H1 (cell line): ENCODE data around the gene MAPK9. TPM values are rescaled to one million over a fixed set of nuclear protein-coding genes. Genes with fewer than 3 reads are reported as not detected.

Experiments used
- CTCF ChIA-PET: fragments of 300-600 bp; sonication (Branson Sonifier 250); formaldehyde crosslinking; loops from one replicate; lab custom pipeline; 2021; ENCODE audit not compliant: partially characterized antibody; lab: Charles Lee
- POLR2A ChIA-PET: fragments of 300-600 bp; sonication (Branson Sonifier 250); formaldehyde crosslinking; loops from one replicate; lab custom pipeline; 2021; ENCODE audit warnings: inconsistent platforms; ENCODE audit not compliant: partially characterized antibody; lab: Charles Lee
- DNase-seq, 2 experiments: peaks; one replicate each; pipeline versions ENCODE4 v3.0.0 to v3.0.0-alpha.2; 2010 to 2022; ENCODE audit warnings: low spot score in 2 of 2, low read depth in 1 of 2, mixed read lengths in 1 of 2
- FAIRE-seq: peaks from 2 replicates; lab custom pipeline; 2011; peaks lifted over from hg19 to GRCh38; lab: Jason Lieb, UNC
- H2AFZ ChIP-seq: 2 replicates; pipeline ENCODE4 v1.8.1; 2012; ENCODE audit warnings: low read length, inconsistent platforms
- H2AK5ac ChIP-seq: 2 replicates; pipeline ENCODE4 v1.6.1; 2013; ENCODE audit warnings: low read depth, low read length
- H2BK120ac ChIP-seq: replicated peaks from 2 replicates; pipeline ENCODE3; 2013; ENCODE audit warnings: low read depth, low read length, inconsistent platforms
- H2BK12ac ChIP-seq: 2 replicates; pipeline ENCODE4 v1.6.1; 2013; ENCODE audit warnings: low read depth, low read length
- H2BK15ac ChIP-seq: 2 replicates; pipeline ENCODE4 v1.6.1; 2013; ENCODE audit warnings: low read length
- H2BK20ac ChIP-seq: 2 replicates; pipeline ENCODE4 v1.6.1; 2013; ENCODE audit warnings: low read length
- H2BK5ac ChIP-seq: 2 replicates; pipeline ENCODE4 v1.6.1; 2013; ENCODE audit warnings: low read depth, low read length
- H3K14ac ChIP-seq: 2 replicates; pipeline ENCODE4 v1.6.1; 2013; ENCODE audit warnings: inconsistent platforms; ENCODE audit not compliant: insufficient read length
- H3K18ac ChIP-seq: 2 replicates; pipeline ENCODE4 v1.6.1; 2013; ENCODE audit warnings: low read length; ENCODE audit errors: extremely low read depth
- H3K23ac ChIP-seq: 2 replicates; pipeline ENCODE4 v1.6.1; 2013; ENCODE audit warnings: inconsistent platforms; ENCODE audit not compliant: insufficient read length
- H3K23me2 ChIP-seq: 2 replicates; pipeline ENCODE4 v1.6.1; 2013; ENCODE audit warnings: low read depth, low read length
- H3K27ac ChIP-seq: 2 replicates; pipeline ENCODE4 v1.6.1; 2011; ENCODE audit warnings: low read depth, low read length, inconsistent platforms
- H3K27me3 ChIP-seq, 4 experiments: replicated peaks in 1 of 4; 1 replicate in 1 of 4; 2 replicates in 3 of 4; pipeline versions ENCODE4 v1.6.1 to v1.8.1; 2011 to 2013; ENCODE audit warnings: low read length in 3 of 4, mild to moderate bottlenecking in 3 of 4, inconsistent platforms in 2 of 4, mixed read lengths in 2 of 4, moderate library complexity in 1 of 4; ENCODE audit not compliant: control insufficient read depth in 3 of 4, insufficient read depth in 3 of 4; ENCODE audit errors: extremely low read depth in 1 of 4
- H3K36me3 ChIP-seq, 4 experiments: 2 replicates each; pipeline versions ENCODE4 v1.6.1 to v1.8.1; 2011 to 2013; ENCODE audit warnings: mild to moderate bottlenecking in 4 of 4, low read length in 3 of 4, moderate library complexity in 2 of 4, control low read depth in 1 of 4, inconsistent platforms in 1 of 4; ENCODE audit not compliant: insufficient read depth in 4 of 4, control insufficient read depth in 2 of 4
- H3K4ac ChIP-seq: replicated peaks from 2 replicates; pipeline ENCODE3; 2013; ENCODE audit warnings: low read length, low read depth, mixed read lengths, inconsistent platforms; ENCODE audit not compliant: insufficient read length
- H3K4me1 ChIP-seq, 4 experiments: replicated peaks in 1 of 4; 1 replicate in 1 of 4; 2 replicates in 3 of 4; pipeline versions ENCODE4 v1.6.1 to v1.8.1; 2011 to 2013; ENCODE audit warnings: low read length in 3 of 4, inconsistent platforms in 2 of 4, mixed read lengths in 1 of 4; ENCODE audit not compliant: insufficient read depth in 4 of 4, control insufficient read depth in 3 of 4
- H3K4me2 ChIP-seq, 2 experiments: 2 replicates each; pipeline versions ENCODE4 v1.6.1 to v1.8.1; 2011 to 2013; ENCODE audit warnings: low read depth in 2 of 2, low read length in 2 of 2, control low read depth in 1 of 2, inconsistent platforms in 1 of 2, mild to moderate bottlenecking in 1 of 2; ENCODE audit not compliant: insufficient read depth in 1 of 2
- H3K4me3 ChIP-seq, 4 experiments: fragments of 200-600, 300-600 bp in 1 of 4; sonication (generic), shearing (Covaris generic), sonication (Bioruptor Twin) in 1 of 4; 2 replicates each; pipeline versions ENCODE4 v1.5.1 to v1.8.1; 2011 to 2016; ENCODE audit warnings: low read length in 4 of 4, low read depth in 3 of 4, control low read depth in 2 of 4, inconsistent platforms in 2 of 4, mild to moderate bottlenecking in 2 of 4, mixed read lengths in 1 of 4, moderate library complexity in 1 of 4; ENCODE audit not compliant: insufficient read depth in 2 of 4; ENCODE audit errors: extremely low read depth in 1 of 4
- H3K56ac ChIP-seq: replicated peaks from 2 replicates; pipeline ENCODE3; 2013; ENCODE audit warnings: low read depth, mild to moderate bottlenecking, mixed read lengths, low read length, inconsistent platforms; ENCODE audit not compliant: insufficient read length
- H3K79me1 ChIP-seq: 2 replicates; pipeline ENCODE4 v1.6.1; 2013; ENCODE audit warnings: low read depth, low read length, control low read depth
- H3K79me2 ChIP-seq, 2 experiments: 2 replicates each; pipeline versions ENCODE4 v1.6.1 to v1.8.1; 2012 to 2013; ENCODE audit warnings: low read length in 2 of 2, mild to moderate bottlenecking in 2 of 2, inconsistent platforms in 1 of 2; ENCODE audit not compliant: insufficient read depth in 2 of 2, control insufficient read depth in 1 of 2
- H3K9ac ChIP-seq, 4 experiments: replicated peaks in 1 of 4; 1 replicate in 1 of 4; 2 replicates in 3 of 4; pipeline versions ENCODE4 v1.6.1 to v1.8.1; 2011 to 2013; ENCODE audit warnings: low read depth in 3 of 4, low read length in 3 of 4, control low read depth in 2 of 4, mild to moderate bottlenecking in 2 of 4, moderate library complexity in 2 of 4, inconsistent platforms in 1 of 4; ENCODE audit errors: extremely low read depth in 1 of 4
- H3K9me3 ChIP-seq, 2 experiments: 2 replicates each; pipeline versions ENCODE4 v1.6.1 to v1.8.1; 2012 to 2013; ENCODE audit warnings: mild to moderate bottlenecking in 2 of 2, moderate library complexity in 2 of 2, control low read depth in 1 of 2, inconsistent platforms in 1 of 2, low read depth in 1 of 2, low read length in 1 of 2, mixed read lengths in 1 of 2; ENCODE audit not compliant: insufficient read depth in 2 of 2
- H4K20me1 ChIP-seq, 2 experiments: replicated peaks in 1 of 2; 2 replicates each; pipeline versions ENCODE3 to v1.8.1; 2011 to 2013; ENCODE audit warnings: inconsistent platforms in 2 of 2, low read length in 2 of 2, mild to moderate bottlenecking in 1 of 2; ENCODE audit not compliant: insufficient read depth in 2 of 2, control insufficient read depth in 1 of 2
- H4K5ac ChIP-seq: 2 replicates; pipeline ENCODE4 v1.6.1; 2013; ENCODE audit warnings: low read length, low read depth, mixed read lengths, inconsistent platforms; ENCODE audit not compliant: insufficient read length
- H4K8ac ChIP-seq: 2 replicates; pipeline ENCODE4 v1.8.0; 2013; ENCODE audit warnings: mild to moderate bottlenecking, moderate library complexity, low read length, inconsistent platforms; ENCODE audit not compliant: insufficient read depth; ENCODE audit errors: extremely low read depth
- H4K91ac ChIP-seq: replicated peaks from 2 replicates; pipeline ENCODE3; 2013; ENCODE audit warnings: low read length, mixed read lengths, inconsistent platforms; ENCODE audit not compliant: insufficient read length
- CBX5 ChIP-seq: fragments of 300-800, 300-1000 bp; sonication (generic); IDR thresholded peaks from 2 replicates; pipeline ENCODE4 v1.7.1; 2016; ENCODE audit warnings: antibody characterized with exemption, low read length, low read depth
- CEBPB ChIP-seq: IDR thresholded peaks from 2 replicates; pipeline ENCODE4 v1.6.1; 2012; ENCODE audit warnings: low read depth, low read length
- CHD1 ChIP-seq: IDR thresholded peaks from 2 replicates; pipeline ENCODE4 v1.6.1; 2012; ENCODE audit warnings: low read depth, low read length, improper control_type of control experiment
- GABPA ChIP-seq: IDR thresholded peaks from 2 replicates; pipeline ENCODE4 v1.6.1; 2011; ENCODE audit warnings: mild to moderate bottlenecking, low read length, moderate library complexity, borderline replicate concordance; ENCODE audit not compliant: insufficient read depth
- GTF2F1 ChIP-seq: IDR thresholded peaks from 2 replicates; pipeline ENCODE4 v1.6.1; 2012; ENCODE audit warnings: low read depth, low read length, improper control_type of control experiment, borderline replicate concordance
- KDM1A ChIP-seq: fragments of 200-600, 300-600 bp; sonication (generic); IDR thresholded peaks from 2 replicates; pipeline ENCODE4 v1.7.1; 2016; ENCODE audit warnings: mild to moderate bottlenecking, low read length, borderline replicate concordance
- KDM5A ChIP-seq: fragments of 200-600 bp; IDR thresholded peaks from 2 replicates; pipeline ENCODE4 v1.7.1; 2012; ENCODE audit warnings: mild to moderate bottlenecking, low read length, inconsistent platforms, mixed read lengths
- POU5F1 ChIP-seq: IDR thresholded peaks from 2 replicates; pipeline ENCODE4 v1.6.1; 2011; ENCODE audit warnings: low read depth, mild to moderate bottlenecking, low read length, moderate library complexity
- TAF7 ChIP-seq: optimal IDR thresholded peaks from 2 replicates; pipeline ENCODE3; 2011; ENCODE audit warnings: low read depth, mild to moderate bottlenecking, inconsistent platforms, low read length, moderate library complexity, borderline replicate concordance
- ZNF274 ChIP-seq: IDR thresholded peaks from 2 replicates; pipeline ENCODE4 v1.7.0; 2012; ENCODE audit warnings: low read length, borderline replicate concordance; ENCODE audit errors: extremely low read depth
- WGBS, 2 experiments: shearing (Covaris generic) in 1 of 2; methylation state at CpG; one replicate each; pipeline versions ENCODE4 v1.1.6 to v1.1.7; 2013 to 2015; ENCODE audit warnings: low lambda C conversion rate in 2 of 2, mixed read lengths in 2 of 2, inconsistent platforms in 1 of 2, low coverage in 1 of 2, missing lambda C conversion rate in 1 of 2; ENCODE audit not compliant: insufficient replicate concordance in 2 of 2, insufficient coverage in 1 of 2, insufficient read length in 1 of 2; ENCODE audit errors: extremely low coverage in 1 of 2, missing lambda C conversion rate in 1 of 2; 5-methylcytosine and 5-hydroxymethylcytosine counted together
- polyA plus RNA-seq, 7 experiments: library from polyadenylated mRNA; depleted of rRNA in 3 of 7; stranded (reverse) in 5 of 7; unstranded in 2 of 7; fragments of >200 nt in 5 of 7; fragments of 200-250 nt in 2 of 7; gene quantifications; 1 replicate in 5 of 7; 2 replicates in 1 of 7; 4 replicates in 1 of 7; pipeline versions ENCODE4 v1.2.1 to v1.2.3, GENCODE V29; 2011 to 2013; ENCODE audit warnings: missing spikeins in 2 of 7, mixed read lengths in 2 of 7
- total RNA-seq: library from RNA; stranded (reverse); fragmentation: NEBNext Ultra II Directional; extraction: Animal tissue kit (Norgen Biotek cat#: 25700); gene quantifications from 2 replicates; pipeline ENCODE4 v1.2.1, GENCODE V29; 2021

MAPK9 gene
- total and polyA plus RNA-seq, 2 of the 8 experiments (the other 6 are each of a cell fraction or from before 2014, with no cell fraction given), result 22.3 to 43.7 TPM

GRCh38 chr5:180299526-180299925 lies 7.6 kb upstream of the MAPK9 start:
- Histone ChIP-seq H3K4me2 (no peak overlapping the region), H2AFZ (no peak overlapping the region), H3K4me3 (no peak overlapping the region), H2BK120ac (no peak overlapping the region), H2BK5ac (no peak overlapping the region), H3K23ac (no peak overlapping the region), H2BK12ac (no peak overlapping the region), H3K56ac (no peak overlapping the region), H3K4ac (no peak overlapping the region), H3K27ac (no peak overlapping the region), H4K91ac (no peak overlapping the region), H4K5ac (no peak overlapping the region), H3K79me1 (no peaks in the 10 kb centered on the region; the same call in 1 of the 2 replicates), H3K18ac (no peak overlapping the region), H3K14ac (no peak overlapping the region), H2BK15ac (no peak overlapping the region), H3K9ac (no peak overlapping the region), H3K27me3 (no peaks in the 10 kb centered on the region), H3K9me3 (no peaks in the 10 kb centered on the region), H3K36me3 (peaks cover 13 to 39% (median 32%) of the 10 kb centered on the region in 4 experiments), H2AK5ac (no peak overlapping the region), H4K8ac (no peak overlapping the region), H4K20me1 (peaks cover 1% of the 10 kb centered on the region in 2 experiments), H3K4me1 (peaks cover 0 to 4% (median 0%) of the 10 kb centered on the region in 4 experiments; a peak in 2 of 7 replicates), H2BK20ac (no peak overlapping the region), H3K79me2 (no peaks in the 10 kb centered on the region), H3K23me2 (no peaks in the 10 kb centered on the region)
- 98% methylated on average over 3 of the region's 3 CpGs; no CpG with 5 or more reads in 1 of the 2 experiments for WGBS, 2 experiments
- TF ChIP-seq CBX5, result no peak
- no peak for TF ChIP-seq GTF2F1
- no peak for TF ChIP-seq TAF7
- TF ChIP-seq CEBPB, result no peak
- TF ChIP-seq KDM5A, result no peak
- no peak for TF ChIP-seq CHD1
- no peak for TF ChIP-seq ZNF274
- TF ChIP-seq KDM1A, result no peak
- no peak for TF ChIP-seq POU5F1
- no peak for TF ChIP-seq GABPA
- POLR2A ChIA-PET, result no interaction called here
- FAIRE-seq (no peak), DNase-seq (no peak)
- CTCF ChIA-PET, result interaction anchor here (0.6 to 8.5 kb wide), 3 partner anchors 16 to 172 kb away, joined by 3 to 93 read pairs (median 11); no protein-coding TSS in a partner anchor
